ENCODE results near the gene NDUFB11.
"Not testable (repeated sequence)": the region's sequence is repeated elsewhere in the genome, so short reads cannot be mapped to it uniquely, and the experiment has no call there.

Gene NDUFB11

DNA sequence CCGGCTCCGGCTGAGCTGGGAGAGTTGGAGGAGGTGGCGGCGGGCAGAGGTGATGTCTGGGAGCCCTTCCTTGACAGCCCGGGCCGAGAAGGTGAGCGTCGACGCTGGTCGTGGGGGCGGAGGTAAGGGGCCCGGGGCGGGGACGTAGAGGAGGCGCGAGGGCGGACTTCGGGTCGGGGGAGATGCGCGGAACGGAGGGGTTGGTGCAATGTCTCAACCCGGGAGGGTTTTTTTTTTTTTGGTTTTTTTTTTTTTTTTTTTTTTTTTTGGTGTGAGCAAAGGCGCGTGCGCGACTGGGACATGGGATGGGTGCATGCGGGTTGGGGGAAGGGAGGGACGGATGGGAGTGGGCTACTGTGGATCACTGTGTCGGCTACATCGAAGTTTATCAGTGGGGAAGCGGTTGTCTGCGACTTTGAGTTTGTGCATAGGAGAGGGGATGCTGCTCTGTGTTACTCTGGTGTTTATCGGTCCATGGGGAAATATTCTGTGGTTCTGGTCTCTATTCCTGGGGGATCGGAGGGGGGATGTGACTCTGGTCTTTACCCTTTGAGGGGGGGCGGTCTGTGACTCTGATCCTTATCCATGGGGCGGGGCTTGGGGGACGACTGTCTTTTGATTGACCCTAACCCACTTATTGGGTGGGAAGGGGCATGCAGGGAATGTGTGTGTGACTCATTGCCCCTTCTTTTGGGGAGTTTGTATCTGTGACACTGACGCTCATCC is 1.1 kb upstream of the NDUFB11 start:
- no peak for DNase-seq

DNA sequence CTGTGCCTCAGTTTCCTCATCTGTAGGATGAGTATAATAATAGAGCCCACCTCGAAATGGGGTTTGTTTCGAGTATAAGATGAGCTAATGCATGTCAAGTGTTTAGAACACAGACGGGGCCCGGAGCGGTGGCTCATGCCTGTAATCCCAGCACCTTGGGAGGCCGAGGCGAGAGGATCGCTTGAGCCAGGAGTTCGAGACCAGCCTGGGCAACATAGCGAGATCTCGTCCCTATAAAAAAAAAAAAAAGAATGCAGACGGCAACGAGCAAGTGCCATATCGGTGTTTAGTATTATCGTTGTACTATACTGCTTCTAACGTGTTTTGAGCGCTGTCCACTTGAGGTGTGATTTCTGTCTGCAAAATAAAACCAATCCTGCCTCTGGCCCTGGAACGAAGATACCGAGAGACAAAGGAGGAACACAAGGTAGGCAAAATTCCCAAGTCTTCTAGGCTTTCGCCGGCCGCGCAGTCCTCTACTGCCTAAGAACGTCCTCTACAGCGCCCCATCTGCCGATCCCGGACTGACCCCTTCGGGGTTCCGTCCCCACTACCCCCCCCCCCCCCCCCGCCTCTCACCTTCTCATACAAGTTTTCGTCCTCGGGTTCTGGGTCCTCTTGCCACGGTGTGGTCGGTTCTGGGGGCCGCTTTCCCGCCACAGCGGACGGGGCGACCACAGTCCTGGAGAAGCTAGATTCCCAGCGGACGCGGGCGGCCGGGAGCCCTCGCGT is 442 bp downstream of the NDUFB11 start:
- DNase-seq = no peak

DNA sequence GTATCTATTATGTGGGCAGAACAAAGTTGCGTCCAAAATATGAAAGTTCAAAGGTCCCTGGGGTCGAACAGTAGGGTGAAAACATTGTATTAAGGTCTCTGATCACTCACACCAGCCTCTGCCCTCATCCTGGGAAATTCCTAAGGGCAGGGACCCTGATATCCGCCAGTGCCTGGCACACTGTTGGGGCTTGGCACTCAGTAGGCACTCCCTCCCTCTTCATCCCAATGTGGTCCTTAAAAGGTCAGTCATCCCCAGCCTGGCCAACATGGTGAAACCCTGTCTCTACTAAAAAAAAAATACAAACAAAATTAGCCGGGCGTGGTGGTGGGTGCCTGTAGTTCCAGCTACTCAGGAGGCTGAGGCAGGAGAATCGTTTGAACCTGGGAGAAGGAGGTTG is 6.3 kb downstream of the NDUFB11 start:
- no peak for DNase-seq

DNA sequence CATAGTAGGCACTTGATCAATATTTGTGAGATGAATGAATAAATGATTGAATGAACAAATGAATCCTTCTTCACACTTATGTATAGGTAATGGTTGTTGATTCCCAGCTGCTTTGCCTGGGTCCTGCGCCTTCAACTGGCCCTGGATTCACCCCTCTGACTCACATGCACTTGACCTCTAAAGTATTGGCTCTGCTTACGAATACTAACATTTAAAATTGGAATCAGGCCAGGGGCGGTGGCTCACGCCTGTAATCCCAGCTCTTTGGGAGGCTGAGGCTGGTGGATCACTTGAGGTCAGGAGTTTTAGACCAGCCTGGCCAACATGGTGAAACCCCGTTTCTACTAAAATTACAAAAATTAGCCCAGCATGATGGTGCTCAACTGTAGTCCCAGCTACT is 8.9 kb downstream of the NDUFB11 start:
- DNase-seq = not testable (repeated sequence)

DNA sequence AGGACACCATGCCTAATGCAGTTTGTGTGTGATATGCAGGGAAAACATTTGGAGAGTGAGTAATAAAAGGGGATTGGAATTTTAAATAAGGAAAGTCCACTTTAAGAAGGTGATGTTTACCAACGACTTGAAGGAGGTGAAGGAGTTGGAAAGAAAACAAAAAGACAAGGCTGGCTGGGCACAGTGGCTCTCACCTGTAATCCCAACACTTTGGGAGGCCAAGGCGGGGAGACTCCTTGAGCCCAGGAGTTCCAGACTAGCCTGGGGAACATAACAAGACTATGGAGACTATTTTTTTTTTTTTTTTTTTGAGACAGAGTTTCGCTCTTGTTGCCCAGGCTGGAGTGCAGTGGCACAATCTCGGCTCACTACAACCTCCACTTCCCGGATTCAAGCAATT is 11.0 kb downstream of the NDUFB11 start:
- DNase-seq = no peak

DNA sequence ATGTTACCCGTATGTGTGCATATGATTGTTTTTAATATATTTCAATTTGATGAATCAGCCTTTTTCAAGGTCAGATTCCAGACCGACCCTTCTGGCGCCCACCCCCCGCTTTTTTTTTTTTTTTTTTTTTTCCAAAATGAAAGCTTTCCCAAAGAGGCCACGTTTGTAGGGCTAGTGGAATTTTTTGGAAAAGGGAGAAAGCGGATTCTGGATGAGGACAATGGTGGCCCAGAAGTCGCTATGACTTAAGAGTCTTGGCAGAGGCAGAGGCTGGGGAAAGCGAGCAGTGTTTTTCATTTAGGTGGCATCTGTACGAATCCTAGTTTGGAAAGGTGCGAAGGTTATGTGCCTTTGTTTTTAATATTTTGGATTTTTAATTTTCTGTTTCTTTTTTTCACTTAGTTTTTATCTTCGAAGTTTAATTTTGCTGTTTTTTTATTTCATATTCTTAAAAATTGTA is 14.6 kb downstream of the NDUFB11 start:
- DNase-seq = no peak

DNA sequence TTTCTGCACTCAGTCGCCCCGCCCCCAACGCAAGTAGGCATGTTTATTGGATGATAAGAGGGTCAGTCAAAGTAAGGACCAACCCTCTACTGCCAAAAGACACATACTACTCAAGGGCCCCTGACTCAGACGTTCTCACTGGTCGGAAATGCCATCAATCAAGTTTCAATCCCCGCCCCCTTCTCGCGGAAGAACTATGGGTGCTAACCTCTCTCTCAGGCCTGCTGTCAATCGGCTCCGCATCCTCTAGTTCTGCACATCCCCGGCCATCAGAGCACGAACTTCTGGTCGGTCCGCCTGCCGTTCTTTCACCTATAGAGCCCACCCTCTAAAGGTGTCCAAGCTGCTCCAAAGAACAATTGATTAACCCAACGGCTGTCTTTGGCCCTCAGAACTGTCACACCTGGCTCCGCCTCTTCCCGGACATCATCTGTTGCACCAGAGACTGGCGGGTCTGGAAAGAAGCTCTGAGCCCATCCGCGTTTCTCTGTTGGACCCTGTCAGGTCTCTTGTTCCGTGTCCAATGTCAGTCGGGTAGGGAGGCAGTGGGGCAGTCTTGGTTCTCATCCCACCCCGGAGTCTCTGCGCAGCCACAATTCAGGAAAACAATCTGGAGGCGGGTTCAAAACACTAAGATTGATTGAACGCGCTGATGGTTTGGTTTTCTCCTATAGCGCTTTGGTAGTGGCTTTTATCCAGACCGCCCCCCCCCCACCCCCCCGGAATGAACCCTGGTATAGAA is 15.2 kb downstream of the NDUFB11 start:
- peak; percentile 94 for DNase-seq

DNA sequence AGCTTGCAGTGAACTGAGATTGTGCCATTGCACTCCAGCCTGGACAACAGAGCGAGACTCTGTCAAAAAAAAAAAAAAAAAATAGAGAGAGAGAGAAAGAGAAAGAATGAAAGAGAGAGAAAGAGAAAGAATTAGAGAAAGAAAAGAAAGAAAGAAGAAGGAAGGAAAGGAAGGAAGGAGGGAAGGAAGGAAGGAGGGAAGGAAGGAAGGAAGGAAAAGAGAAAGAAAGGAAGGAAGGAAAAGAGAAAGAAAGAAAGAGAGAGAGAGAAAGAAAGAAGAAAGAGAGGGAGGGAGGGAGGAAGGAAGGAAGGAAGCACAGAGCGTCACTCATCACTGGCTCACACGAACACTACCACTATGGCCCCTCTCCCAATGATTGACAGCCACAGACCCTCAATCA is 20.0 kb downstream of the NDUFB11 start:
- DNase-seq = not testable (repeated sequence)

DNA sequence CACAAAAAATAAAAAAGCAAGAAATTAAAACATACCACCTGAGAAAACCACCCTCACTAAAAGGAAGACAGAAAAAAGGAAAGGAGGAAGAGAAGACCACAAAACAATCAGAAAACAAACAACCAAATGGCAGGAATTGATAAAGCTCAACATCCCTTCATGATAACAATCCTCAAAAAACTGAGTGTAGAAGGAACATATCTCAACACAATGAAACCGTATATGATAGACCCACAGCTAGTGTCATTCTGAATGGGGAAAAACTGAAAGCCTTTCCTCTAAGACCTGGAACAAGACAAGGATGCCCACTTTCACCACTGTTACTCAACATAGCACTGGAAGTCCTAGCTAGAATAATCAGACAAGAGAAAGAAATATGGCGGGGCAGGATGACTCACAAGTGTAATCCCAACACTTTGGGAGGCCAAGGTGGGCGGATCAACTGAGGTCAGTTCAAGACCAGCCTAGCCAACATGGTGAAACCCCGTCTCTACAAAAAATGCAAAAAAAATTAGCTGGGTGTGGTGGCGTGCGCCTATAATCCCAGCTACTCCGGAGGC is 27.9 kb downstream of the NDUFB11 start:
- DNase-seq = not testable (repeated sequence)

DNA sequence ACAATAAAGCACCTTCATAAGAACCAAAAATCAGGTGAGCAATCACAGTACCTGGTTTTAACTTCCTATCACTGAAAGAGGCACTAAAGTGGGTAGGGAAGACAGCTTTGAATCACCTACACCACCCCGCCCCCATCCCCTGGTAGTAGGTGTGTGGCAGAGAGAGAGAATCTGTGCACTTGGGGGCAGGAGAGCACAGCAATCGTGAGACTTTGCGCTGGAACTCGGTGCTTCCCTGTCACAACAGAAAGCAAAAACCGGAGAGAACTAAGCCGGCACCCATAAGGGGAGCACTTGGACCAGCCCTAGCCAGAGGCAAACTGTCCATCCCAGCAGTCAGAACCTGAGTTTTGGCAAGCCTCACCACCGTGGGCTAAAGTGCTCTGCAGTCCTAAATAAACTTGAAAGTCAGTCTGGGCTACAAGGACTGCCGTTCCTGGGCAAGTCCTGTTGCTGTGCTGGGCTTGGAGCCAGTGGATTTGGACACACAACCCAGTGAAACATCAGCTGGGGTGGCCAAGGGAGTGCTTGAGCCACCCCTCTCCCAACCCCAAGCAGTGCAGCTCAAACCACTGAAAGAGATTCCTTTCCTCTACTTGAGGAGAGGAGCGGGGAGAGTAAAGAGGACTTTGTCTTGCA is 32.1 kb downstream of the NDUFB11 start:
- DNase-seq = no peak

DNA sequence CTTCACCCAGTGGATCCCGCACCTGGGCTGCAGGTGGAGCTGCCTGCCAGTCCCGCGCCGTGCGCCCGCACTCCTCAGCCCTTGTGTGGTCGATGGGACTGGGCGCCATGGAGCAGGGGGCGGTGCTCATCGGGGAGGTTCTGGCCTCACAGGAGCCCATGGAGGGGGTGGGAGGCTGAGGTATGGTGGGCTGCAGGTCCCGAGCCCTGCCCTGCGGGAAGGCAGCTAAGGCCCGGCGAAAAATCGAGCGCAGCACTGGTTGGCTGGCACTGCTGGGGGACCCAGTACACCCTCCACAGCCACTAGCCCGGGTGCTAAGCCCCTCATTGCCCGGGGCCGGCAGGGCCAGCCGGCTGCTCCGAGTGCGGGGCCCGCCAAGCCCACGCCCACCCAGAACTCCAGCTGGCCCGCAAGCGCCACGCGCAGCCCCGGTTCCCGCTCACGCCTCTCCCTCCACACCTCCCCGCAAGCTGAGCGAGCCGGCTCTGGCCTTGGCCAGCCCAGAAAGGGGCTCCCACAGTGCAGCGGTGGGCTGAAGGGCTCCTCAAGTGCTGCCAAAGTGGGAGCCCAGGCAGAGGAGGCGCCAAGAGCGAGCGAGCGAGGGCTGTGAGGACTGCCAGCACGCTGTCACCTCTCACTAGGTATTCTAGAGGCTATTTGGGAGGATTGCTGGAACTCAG is 33.4 kb downstream of the NDUFB11 start:
- not testable (repeated sequence) for DNase-seq

DNA sequence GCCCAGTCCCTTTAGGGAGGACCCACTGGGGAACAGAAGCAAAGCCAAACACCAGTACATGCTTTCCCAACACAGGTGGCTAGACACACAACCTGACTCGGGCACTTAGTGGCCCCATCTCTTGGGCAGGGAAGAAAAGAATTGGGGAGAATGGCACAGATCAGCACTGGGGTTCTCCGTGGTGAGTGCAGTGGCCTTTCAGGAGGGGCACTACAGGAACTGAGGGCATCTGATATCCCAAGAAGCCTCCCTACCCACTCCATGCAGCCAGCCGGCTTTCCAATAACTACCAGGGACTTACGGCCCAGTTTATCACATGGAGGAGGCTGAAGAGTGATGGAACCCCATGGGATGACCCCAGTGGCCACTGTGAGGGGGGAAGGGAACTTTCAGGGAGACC is 43.3 kb downstream of the NDUFB11 start:
- no peak for DNase-seq

DNA sequence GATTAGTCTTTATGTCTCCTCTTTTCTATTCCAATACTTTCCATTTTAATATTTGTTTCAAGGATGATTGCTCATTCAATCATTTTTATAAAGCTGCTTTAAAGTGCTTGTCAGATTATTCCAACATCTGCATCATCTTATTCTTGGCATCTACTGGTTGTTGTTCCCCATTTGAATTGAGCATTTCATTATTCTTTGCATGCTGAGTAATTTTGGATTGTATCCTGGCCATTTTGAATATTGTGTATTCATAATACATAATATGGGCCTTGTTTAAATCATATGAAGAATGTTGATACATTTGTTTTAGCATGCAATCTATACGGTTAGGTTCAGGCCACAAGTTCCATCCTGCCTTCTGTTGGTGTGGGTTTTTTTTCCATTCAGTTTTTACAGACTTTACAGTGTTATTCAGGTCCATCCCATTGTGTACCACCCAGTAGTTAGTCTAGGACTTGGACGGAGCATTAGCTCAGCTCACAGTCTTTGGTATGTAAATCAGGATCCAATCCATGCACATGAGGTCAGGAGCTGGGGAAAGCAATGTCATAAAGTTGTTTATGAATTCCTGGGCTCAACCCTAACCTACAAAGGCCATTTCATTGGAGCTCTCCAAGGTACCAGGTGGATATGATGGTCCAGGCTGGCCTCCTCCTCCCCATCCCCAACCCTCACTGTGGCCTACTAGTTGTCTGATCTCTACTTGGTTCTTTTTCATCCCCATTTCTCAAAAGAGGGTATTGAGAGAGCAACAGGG is 46.0 kb downstream of the NDUFB11 start:
- no peak for DNase-seq

DNA sequence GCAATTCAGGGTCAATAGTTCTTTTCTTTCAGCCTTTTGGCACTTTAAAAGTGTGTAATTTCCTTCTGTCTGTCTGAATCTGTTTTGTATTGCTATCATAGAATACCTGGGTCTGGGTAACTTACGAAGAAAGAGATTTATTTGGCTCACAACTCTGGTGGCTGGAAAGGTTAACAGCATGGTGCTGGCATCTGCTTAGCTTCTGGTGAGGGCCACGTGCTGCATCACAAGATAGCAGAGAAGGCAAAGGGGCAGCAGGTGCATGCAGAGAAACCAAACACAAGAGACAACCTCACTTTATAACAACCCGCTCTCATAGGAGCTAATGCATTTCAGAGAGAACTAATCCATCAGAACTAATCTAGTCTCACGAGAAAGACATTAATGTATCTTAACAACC is 47.5 kb downstream of the NDUFB11 start:
- DNase-seq = peak; percentile 66

DNA sequence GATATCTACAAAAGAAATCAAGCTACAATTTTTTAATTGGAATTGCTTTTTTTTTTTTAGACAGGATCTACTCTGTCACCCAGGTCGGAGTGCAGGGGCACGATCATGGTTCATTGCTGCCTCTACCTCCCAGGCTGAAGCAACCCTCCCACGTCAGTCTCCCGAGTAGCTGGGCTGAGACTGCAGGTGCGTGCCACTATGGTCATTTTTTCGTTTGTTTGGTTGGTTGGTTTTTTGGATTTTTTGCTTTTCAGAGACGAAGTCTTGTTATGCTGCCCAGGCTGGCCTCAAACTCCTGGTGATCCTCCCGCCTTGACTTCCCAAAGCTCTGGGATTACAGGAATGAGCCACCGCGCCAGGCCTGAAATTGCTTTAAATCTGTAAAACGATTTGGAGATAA is 50.6 kb downstream of the NDUFB11 start:
- DNase-seq = no peak

DNA sequence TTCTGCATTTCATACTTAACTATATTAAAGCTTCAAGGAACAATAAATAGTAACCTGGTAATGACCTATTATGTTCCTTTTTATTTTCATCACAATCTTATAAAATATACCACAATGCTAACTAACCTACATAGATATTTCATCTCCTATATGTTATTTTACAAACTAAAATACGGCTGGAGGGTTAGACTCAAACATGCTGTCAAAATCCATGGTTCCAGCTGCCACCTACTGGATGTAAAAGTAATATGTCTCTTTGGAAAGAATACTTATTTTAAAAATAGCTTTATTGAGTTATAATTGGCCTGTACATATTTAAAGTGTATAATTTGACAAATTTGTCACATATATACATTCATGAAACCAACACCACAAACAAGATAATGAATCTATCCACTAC is 51.3 kb downstream of the NDUFB11 start:
- DNase-seq = no peak

Measured in NCI-H524 treated with DMSO at 0.1 percent for 48 hours (cell line).